ENCODE data around the gene CNN1.

Gene CNN1

GRCh38 chr19:11506967-11507366, 31.7 kb upstream of the CNN1 start:
- Histone ChIP-seq H4K20me1 (ENCODE audit: low read depth, low read length) (no peaks in the 10 kb centered on the region), H3F3A (ENCODE audit: insufficient read depth) (peaks cover 4% of the 10 kb centered on the region; the same call in 1 of the 2 replicates), H3K27me3 (ENCODE audit: low read length) (no peaks in the 10 kb centered on the region), H3K4me2 (ENCODE audit: low read depth, low read length, poor library complexity, severe bottlenecking) (peak overlapping the region; percentile 87), H3K4me3 (ENCODE audit: insufficient read depth, low read length, poor library complexity, severe bottlenecking) (peak overlapping the region; percentile 70), H2AFZ (ENCODE audit: low read depth, low read length, severe bottlenecking) (no peak overlapping the region), H3K36me3 (ENCODE audit: low read length) (no peaks in the 10 kb centered on the region), H3K9ac (ENCODE audit: low read length) (peak overlapping the region; percentile 82), H3K9me2 (replicated peaks; ENCODE audit: insufficient read depth, low read length) (no peaks in the 10 kb centered on the region), H3K27ac (ENCODE audit: low read depth, low read length) (peak overlapping the region; percentile 86), H3K79me2 (ENCODE audit: insufficient read depth, low read length) (peaks cover 17% of the 10 kb centered on the region), H3K9me3 (ENCODE audit: insufficient read depth, low read length) (no peaks in the 10 kb centered on the region)
- TF ChIP-seq EZH2phosphoT487 (conservative IDR thresholded peaks at IDR 0.05; ENCODE audit: low read length) (no peak), CTCF (IDR thresholded peaks at IDR 0.05; ENCODE audit: insufficient read depth, low read length, poor library complexity, severe bottlenecking) (no peak)

GRCh38 chr19:11507370-11508078, 31.1 kb upstream of the CNN1 start:
- H3F3A ChIP-seq (ENCODE audit: insufficient read depth): peaks cover 4% of the 10 kb centered on the region; the same call in 1 of the 2 replicates
- H4K20me1 ChIP-seq (ENCODE audit: low read depth, low read length): no peaks in the 10 kb centered on the region
- no peak overlapping the region for H3K27ac ChIP-seq (ENCODE audit: low read depth, low read length)
- no peaks in the 10 kb centered on the region for H3K27me3 ChIP-seq (ENCODE audit: low read length)
- H3K4me3 ChIP-seq (ENCODE audit: insufficient read depth, low read length, poor library complexity, severe bottlenecking): no peak overlapping the region
- no peaks in the 10 kb centered on the region for H3K9me3 ChIP-seq (ENCODE audit: insufficient read depth, low read length)
- H3K9me2 ChIP-seq (replicated peaks; ENCODE audit: insufficient read depth, low read length): no peaks in the 10 kb centered on the region
- no peaks in the 10 kb centered on the region for H3K36me3 ChIP-seq (ENCODE audit: low read length)
- H3K9ac ChIP-seq (ENCODE audit: low read length): peak overlapping the region; percentile 82; the same call in 1 of the 2 replicates
- no peak overlapping the region for H2AFZ ChIP-seq (ENCODE audit: low read depth, low read length, severe bottlenecking)
- peak overlapping the region; percentile 87 for H3K4me2 ChIP-seq (ENCODE audit: low read depth, low read length, poor library complexity, severe bottlenecking)
- no peak for TF ChIP-seq CTCF (IDR thresholded peaks at IDR 0.05; ENCODE audit: insufficient read depth, low read length, poor library complexity, severe bottlenecking)
- TF ChIP-seq EZH2phosphoT487 (conservative IDR thresholded peaks at IDR 0.05; ENCODE audit: low read length): no peak
- H3K79me2 ChIP-seq (ENCODE audit: insufficient read depth, low read length): peaks cover 17% of the 10 kb centered on the region

- no peak overlapping the region for H3K27ac ChIP-seq (ENCODE audit: low read depth, low read length)
- H3K36me3 ChIP-seq (ENCODE audit: low read length): no peaks in the 10 kb centered on the region
Measured at GRCh38 chr19:11510444-11510843, 28.2 kb upstream of the CNN1 start.

More at GRCh38 chr19:11510444-11510843, 28.2 kb upstream of the CNN1 start:
- Histone ChIP-seq H3K9me3 (ENCODE audit: insufficient read depth, low read length) (no peaks in the 10 kb centered on the region), H3K27me3 (ENCODE audit: low read length) (no peaks in the 10 kb centered on the region), H4K20me1 (ENCODE audit: low read depth, low read length) (no peaks in the 10 kb centered on the region), H3K4me3 (ENCODE audit: insufficient read depth, low read length, poor library complexity, severe bottlenecking) (no peak overlapping the region), H3K79me2 (ENCODE audit: insufficient read depth, low read length) (peaks cover 4% of the 10 kb centered on the region; the same call in 1 of the 2 replicates), H3K9me2 (replicated peaks; ENCODE audit: insufficient read depth, low read length) (no peaks in the 10 kb centered on the region), H3F3A (ENCODE audit: insufficient read depth) (no peaks in the 10 kb centered on the region), H3K4me2 (ENCODE audit: low read depth, low read length, poor library complexity, severe bottlenecking) (no peak overlapping the region), H3K9ac (ENCODE audit: low read length) (no peak overlapping the region), H2AFZ (ENCODE audit: low read depth, low read length, severe bottlenecking) (no peak overlapping the region)
- TF ChIP-seq EZH2phosphoT487 (conservative IDR thresholded peaks at IDR 0.05; ENCODE audit: low read length): no peak
- no peak for TF ChIP-seq CTCF (IDR thresholded peaks at IDR 0.05; ENCODE audit: insufficient read depth, low read length, poor library complexity, severe bottlenecking)
